Measurements from ENCODE around the gene SLC41A3.
"Not testable (repeated sequence)": the region's sequence is repeated elsewhere in the genome, so short reads cannot be mapped to it uniquely, and the experiment has no call there.

The SLC41A3 gene

GRCh38 chr3:125967156-125967555, 116.8 kb downstream of the SLC41A3 start:
- Histone ChIP-seq H3K27ac (ENCODE audit: low read depth, low read length) (no peak overlapping the region), H3K4me3 (ENCODE audit: low read depth in 1 of 2, low read length in 2 of 2) (no peak overlapping the region), H3K36me3 (ENCODE audit: insufficient read depth, low read length) (no peaks in the 10 kb centered on the region), H3K4me1 (ENCODE audit: insufficient read depth, low read length) (no peaks in the 10 kb centered on the region), H3K9me3 (ENCODE audit: low read length) (no peaks in the 10 kb centered on the region), H3K9ac (ENCODE audit: low read length) (no peak overlapping the region), H3K27me3 (ENCODE audit: control insufficient read depth in 1 of 2, insufficient read depth in 2 of 2, low read length in 2 of 2) (peaks cover 0 to 4% of the 10 kb centered on the region in 2 donors)

- H3K27me3 ChIP-seq (ENCODE audit: control insufficient read depth in 1 of 2, insufficient read depth in 2 of 2, low read length in 2 of 2): no peaks in the 10 kb centered on the region
- H3K36me3 ChIP-seq (ENCODE audit: insufficient read depth, low read length): no peaks in the 10 kb centered on the region
- H3K4me1 ChIP-seq (ENCODE audit: insufficient read depth, low read length): no peaks in the 10 kb centered on the region
- H3K9ac ChIP-seq (ENCODE audit: low read length): no peak overlapping the region
- no peaks in the 10 kb centered on the region for H3K9me3 ChIP-seq (ENCODE audit: low read length)
- H3K4me3 ChIP-seq (ENCODE audit: low read depth in 1 of 2, low read length in 2 of 2): no peak overlapping the region
- H3K27ac ChIP-seq (ENCODE audit: low read depth, low read length): no peak overlapping the region
Observed at GRCh38 chr3:125965505-125965904, 118.4 kb downstream of the SLC41A3 start.

GRCh38 chr3:125963834-125964233, 120.1 kb downstream of the SLC41A3 start:
- not testable (repeated sequence) for H3K4me1 ChIP-seq (ENCODE audit: insufficient read depth, low read length); H3K4me3 ChIP-seq (ENCODE audit: low read depth in 1 of 2, low read length in 2 of 2); H3K27me3 ChIP-seq (ENCODE audit: control insufficient read depth in 1 of 2, insufficient read depth in 2 of 2, low read length in 2 of 2); H3K27ac ChIP-seq (ENCODE audit: low read depth, low read length); H3K36me3 ChIP-seq (ENCODE audit: insufficient read depth, low read length); H3K9me3 ChIP-seq (ENCODE audit: low read length); H3K9ac ChIP-seq (ENCODE audit: low read length)

DNA sequence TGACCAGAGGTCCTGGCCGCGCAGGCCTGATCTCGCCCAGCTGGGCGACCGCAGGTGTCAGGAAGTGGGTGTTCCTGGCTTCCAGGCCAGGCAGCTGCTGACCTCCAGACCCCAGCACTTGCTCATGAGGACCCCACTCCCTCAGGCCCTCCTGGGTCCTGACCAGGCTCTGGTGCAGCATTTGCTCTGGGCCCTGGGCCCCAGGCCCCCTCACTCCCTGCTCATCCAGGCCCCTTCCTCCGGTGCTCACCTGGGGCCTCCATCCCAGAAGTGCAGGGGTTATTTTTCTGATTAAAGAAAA, 122.7 kb downstream of the SLC41A3 start:
- H3K27me3 ChIP-seq (ENCODE audit: control insufficient read depth in 1 of 2, insufficient read depth in 2 of 2, low read length in 2 of 2): peaks cover 0 to 14% of the 10 kb centered on the region in 2 donors
- H3K9ac ChIP-seq (ENCODE audit: low read length): no peak overlapping the region

DNA sequence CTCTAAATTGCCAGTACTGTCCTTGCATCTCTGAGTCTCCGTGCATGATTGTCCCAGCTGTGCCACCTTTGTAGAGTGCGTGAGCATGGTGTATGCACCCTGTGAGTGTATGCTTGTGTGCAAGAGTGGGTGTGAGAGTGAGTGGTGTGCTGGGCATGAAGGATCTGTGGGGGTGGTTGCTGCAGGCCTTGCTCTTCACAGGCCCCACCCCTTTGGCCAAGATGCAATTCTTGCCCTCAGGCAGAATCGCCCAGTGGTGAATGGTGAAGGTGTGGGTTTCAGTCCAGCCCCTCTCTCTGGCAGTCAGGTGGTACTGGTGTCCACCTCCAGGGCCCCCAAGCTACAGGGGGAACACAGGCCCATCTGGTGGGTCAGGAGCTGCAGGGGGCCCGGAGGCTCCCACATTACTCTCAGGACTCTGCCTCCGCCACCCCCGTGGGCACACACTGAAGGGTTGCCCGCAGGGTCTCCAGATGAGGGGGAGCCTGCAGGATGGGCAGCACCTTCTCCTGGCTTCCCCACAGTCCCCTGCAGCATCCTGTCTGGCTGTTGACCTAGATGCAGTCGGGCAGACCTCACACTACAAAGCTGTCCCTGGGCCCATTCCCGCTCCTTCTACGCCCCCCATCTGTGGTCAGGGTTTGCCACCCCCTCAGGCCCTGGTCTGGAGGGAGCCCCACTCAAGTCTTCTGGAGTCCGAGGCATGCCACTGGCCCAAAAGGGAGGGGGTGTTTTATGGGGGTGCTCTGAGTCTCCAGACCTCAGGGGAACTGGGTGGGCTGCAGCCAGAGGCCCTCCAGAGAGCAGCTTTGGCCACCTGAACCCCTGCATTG, 123.3 kb downstream of the SLC41A3 start:
- H3K9me3 ChIP-seq (ENCODE audit: low read length): no peaks in the 10 kb centered on the region
- H3K4me1 ChIP-seq (ENCODE audit: insufficient read depth, low read length): no peaks in the 10 kb centered on the region
- H3K27ac ChIP-seq (ENCODE audit: low read depth, low read length): no peak overlapping the region
- peaks cover 0 to 14% of the 10 kb centered on the region in 2 donors for H3K27me3 ChIP-seq (ENCODE audit: control insufficient read depth in 1 of 2, insufficient read depth in 2 of 2, low read length in 2 of 2)
- H3K9ac ChIP-seq (ENCODE audit: low read length): no peak overlapping the region
- no peaks in the 10 kb centered on the region for H3K36me3 ChIP-seq (ENCODE audit: insufficient read depth, low read length)
- no peak overlapping the region for H3K4me3 ChIP-seq (ENCODE audit: low read depth in 1 of 2, low read length in 2 of 2)

More for the DNA sequence above, 122.7 kb downstream of the SLC41A3 start:
- Histone ChIP-seq H3K4me1 (ENCODE audit: insufficient read depth, low read length) (no peaks in the 10 kb centered on the region), H3K4me3 (ENCODE audit: low read depth in 1 of 2, low read length in 2 of 2) (no peak overlapping the region), H3K27ac (ENCODE audit: low read depth, low read length) (no peak overlapping the region), H3K9me3 (ENCODE audit: low read length) (no peaks in the 10 kb centered on the region), H3K36me3 (ENCODE audit: insufficient read depth, low read length) (no peaks in the 10 kb centered on the region)

- H3K27ac ChIP-seq (ENCODE audit: low read depth, low read length): no peak overlapping the region
- H3K4me3 ChIP-seq (ENCODE audit: low read depth in 1 of 2, low read length in 2 of 2): no peak overlapping the region
- no peaks in the 10 kb centered on the region for H3K9me3 ChIP-seq (ENCODE audit: low read length)
- peaks cover 0 to 14% of the 10 kb centered on the region in 2 donors for H3K27me3 ChIP-seq (ENCODE audit: control insufficient read depth in 1 of 2, insufficient read depth in 2 of 2, low read length in 2 of 2)
- no peaks in the 10 kb centered on the region for H3K4me1 ChIP-seq (ENCODE audit: insufficient read depth, low read length)
- no peak overlapping the region for H3K9ac ChIP-seq (ENCODE audit: low read length)
- H3K36me3 ChIP-seq (ENCODE audit: insufficient read depth, low read length): no peaks in the 10 kb centered on the region
Observed at GRCh38 chr3:125960066-125960424, 123.9 kb downstream of the SLC41A3 start.

DNA sequence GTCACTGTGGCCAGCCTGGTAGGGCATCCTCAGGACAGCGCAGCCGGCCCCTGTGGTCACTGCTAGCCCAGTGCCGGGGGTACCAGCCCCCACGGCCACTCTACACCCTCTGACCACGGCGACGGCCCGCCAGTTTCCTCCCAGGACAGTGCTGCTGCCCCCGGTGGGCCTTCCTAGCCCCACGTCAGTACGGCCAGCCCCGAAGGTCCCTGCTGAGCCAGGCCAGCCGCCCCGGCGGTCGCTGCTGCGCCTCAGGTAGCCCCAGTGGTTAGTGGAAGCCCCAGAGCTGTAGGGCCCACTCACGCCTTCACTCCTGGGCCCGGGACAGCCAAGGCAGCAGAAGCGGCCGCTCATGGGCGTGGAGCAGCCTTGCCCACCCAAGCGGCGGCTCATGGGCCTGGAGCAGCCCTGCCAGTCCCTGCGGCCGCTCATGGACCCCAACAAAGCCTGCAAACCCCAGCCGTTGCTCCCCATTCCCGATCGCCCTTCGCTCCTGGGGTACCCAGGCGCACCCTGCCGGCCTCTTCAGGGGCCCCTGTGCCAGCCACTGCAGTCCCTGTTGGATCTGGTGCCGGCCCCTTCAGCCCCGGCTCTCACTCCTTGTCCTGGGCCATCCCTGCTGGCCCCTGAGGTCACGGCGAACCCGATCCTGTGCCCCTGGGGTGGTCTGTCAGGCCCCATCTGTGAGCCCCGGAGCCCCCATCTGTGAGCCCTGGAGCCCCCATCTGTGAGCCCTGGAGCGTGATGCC, 124.4 kb downstream of the SLC41A3 start:
- no peaks in the 10 kb centered on the region for H3K36me3 ChIP-seq (ENCODE audit: insufficient read depth, low read length)
- no peak overlapping the region for H3K27ac ChIP-seq (ENCODE audit: low read depth, low read length)
- H3K9me3 ChIP-seq (ENCODE audit: low read length): no peaks in the 10 kb centered on the region
- no peak overlapping the region for H3K9ac ChIP-seq (ENCODE audit: low read length)
- no peaks in the 10 kb centered on the region for H3K4me1 ChIP-seq (ENCODE audit: insufficient read depth, low read length)
- H3K4me3 ChIP-seq (ENCODE audit: low read depth in 1 of 2, low read length in 2 of 2): no peak overlapping the region
- H3K27me3 ChIP-seq (ENCODE audit: control insufficient read depth in 1 of 2, insufficient read depth in 2 of 2, low read length in 2 of 2): peaks cover 0 to 14% of the 10 kb centered on the region in 2 donors

- Histone ChIP-seq H3K36me3 (ENCODE audit: insufficient read depth, low read length) (no peaks in the 10 kb centered on the region), H3K27ac (ENCODE audit: low read depth, low read length) (no peak overlapping the region), H3K4me3 (ENCODE audit: low read depth in 1 of 2, low read length in 2 of 2) (no peak overlapping the region), H3K4me1 (ENCODE audit: insufficient read depth, low read length) (no peaks in the 10 kb centered on the region), H3K9me3 (ENCODE audit: low read length) (no peaks in the 10 kb centered on the region), H3K27me3 (ENCODE audit: control insufficient read depth in 1 of 2, insufficient read depth in 2 of 2, low read length in 2 of 2) (peaks cover 0 to 14% of the 10 kb centered on the region in 2 donors), H3K9ac (ENCODE audit: low read length) (no peak overlapping the region)
Observed at GRCh38 chr3:125958511-125959316, 125.2 kb downstream of the SLC41A3 start.

- Histone ChIP-seq H3K27me3 (ENCODE audit: control insufficient read depth in 1 of 2, insufficient read depth in 2 of 2, low read length in 2 of 2) (peaks cover 0 to 14% of the 10 kb centered on the region in 2 donors), H3K36me3 (ENCODE audit: insufficient read depth, low read length) (no peaks in the 10 kb centered on the region), H3K4me1 (ENCODE audit: insufficient read depth, low read length) (no peaks in the 10 kb centered on the region), H3K9me3 (ENCODE audit: low read length) (no peaks in the 10 kb centered on the region), H3K27ac (ENCODE audit: low read depth, low read length) (no peak overlapping the region), H3K9ac (ENCODE audit: low read length) (no peak overlapping the region), H3K4me3 (ENCODE audit: low read depth in 1 of 2, low read length in 2 of 2) (no peak overlapping the region)
Observed at GRCh38 chr3:125957674-125958510, 126.0 kb downstream of the SLC41A3 start.

- peaks cover 0 to 14% of the 10 kb centered on the region in 2 donors for H3K27me3 ChIP-seq (ENCODE audit: control insufficient read depth in 1 of 2, insufficient read depth in 2 of 2, low read length in 2 of 2)
- H3K4me1 ChIP-seq (ENCODE audit: insufficient read depth, low read length); H3K9ac ChIP-seq (ENCODE audit: low read length); H3K36me3 ChIP-seq (ENCODE audit: insufficient read depth, low read length); H3K9me3 ChIP-seq (ENCODE audit: low read length); H3K4me3 ChIP-seq (ENCODE audit: low read depth in 1 of 2, low read length in 2 of 2); H3K27ac ChIP-seq (ENCODE audit: low read depth, low read length): not testable (repeated sequence)
Observed at GRCh38 chr3:125957020-125957419, 126.9 kb downstream of the SLC41A3 start.

Data from muscle layer of colon (tissue), 2 donors.